ENCODE data around the gene CCDC200.
"Not testable (repeated sequence)": the region's sequence is repeated elsewhere in the genome, so short reads cannot be mapped to it uniquely, and the experiment has no call there.

CCDC200 gene

GRCh38 chr17:43228020-43228782 is at the start of gene CCDC200:
CCDC200 (minus strand) TSS chr17:43228623; CDS start chr17:43228554, 69 bp downstream.
- not testable (repeated sequence) for DNase-seq (ENCODE audit: low read depth)

DNA sequence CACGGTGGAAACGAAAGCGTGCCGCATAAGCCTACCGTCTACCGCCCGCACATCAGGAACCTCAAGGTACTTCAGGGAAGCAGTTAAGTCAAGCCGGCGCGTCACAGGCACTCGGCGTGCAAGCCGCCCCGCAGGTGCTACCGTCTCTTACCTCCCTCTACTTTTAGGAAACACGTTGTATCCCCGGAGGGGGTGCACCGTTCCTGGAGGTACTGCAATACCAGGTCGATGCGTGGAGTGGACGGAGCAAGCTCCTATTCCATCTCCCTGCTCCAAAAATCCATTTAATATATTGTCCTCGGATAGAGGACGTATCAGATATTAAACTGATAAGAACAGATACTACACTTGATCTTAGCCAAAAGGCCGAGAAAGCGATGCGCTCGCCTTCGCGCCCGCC is 44.5 kb upstream of the CCDC200 start:
- DNase-seq (ENCODE audit: low read depth): not testable (repeated sequence)

DNA sequence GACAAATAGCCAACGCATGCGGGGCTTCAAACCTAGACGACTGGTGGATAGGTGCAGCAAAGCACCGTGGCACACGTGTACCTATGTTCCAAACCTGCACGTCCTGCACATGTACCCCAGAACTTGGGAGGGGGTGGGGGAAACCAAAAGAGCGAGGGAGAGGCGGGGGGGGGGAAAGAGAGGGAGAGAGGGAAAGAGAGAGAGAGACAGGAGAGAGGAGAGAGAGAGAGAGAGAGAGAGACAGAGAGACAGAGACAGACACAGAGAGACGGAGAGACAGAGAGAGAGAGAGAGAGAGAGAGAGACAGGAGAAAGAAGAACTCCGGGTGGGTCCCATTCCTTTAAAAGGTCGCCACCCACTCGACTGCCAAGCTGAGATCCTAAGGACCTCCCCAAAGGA is 44.1 kb upstream of the CCDC200 start:
- not testable (repeated sequence) for DNase-seq (ENCODE audit: low read depth)

GRCh38 chr17:43270552-43271504 is 42.4 kb upstream of the CCDC200 start:
- DNase-seq (ENCODE audit: low read depth): not testable (repeated sequence)

DNA sequence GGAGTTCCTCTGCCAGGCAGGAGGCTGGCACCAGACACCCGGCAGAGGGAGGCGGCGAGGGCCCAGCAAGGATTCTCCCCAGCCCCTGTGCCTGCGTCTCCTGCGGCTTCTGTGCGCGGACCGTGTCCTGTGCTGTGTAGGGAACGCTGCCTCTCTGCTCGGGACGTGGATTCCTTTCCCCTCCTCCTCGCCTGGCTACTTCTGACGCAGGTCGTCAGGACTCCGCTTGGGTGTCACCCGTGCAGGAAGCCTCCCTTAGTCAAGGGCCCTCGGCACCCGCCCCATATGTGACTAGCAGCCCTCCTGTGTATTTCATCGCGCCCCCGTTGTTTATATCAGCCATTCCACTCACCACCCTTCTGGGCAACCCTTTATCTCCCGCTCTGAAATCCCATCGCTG is 18.0 kb upstream of the CCDC200 start:
- not testable (repeated sequence) for DNase-seq (ENCODE audit: low read depth)

GRCh38 chr17:43240596-43241352 is 12.4 kb upstream of the CCDC200 start:
- not testable (repeated sequence) for DNase-seq (ENCODE audit: low read depth)

DNA sequence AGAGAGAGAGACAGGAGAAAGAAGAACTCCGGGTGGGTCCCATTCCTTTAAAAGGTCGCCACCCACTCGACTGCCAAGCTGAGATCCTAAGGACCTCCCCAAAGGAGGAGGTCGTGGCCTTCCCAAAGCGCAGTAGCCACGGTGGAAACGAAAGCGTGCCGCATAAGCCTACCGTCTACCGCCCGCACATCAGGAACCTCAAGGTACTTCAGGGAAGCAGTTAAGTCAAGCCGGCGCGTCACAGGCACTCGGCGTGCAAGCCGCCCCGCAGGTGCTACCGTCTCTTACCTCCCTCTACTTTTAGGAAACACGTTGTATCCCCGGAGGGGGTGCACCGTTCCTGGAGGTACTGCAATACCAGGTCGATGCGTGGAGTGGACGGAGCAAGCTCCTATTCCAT is 11.2 kb upstream of the CCDC200 start:
- not testable (repeated sequence) for DNase-seq (ENCODE audit: low read depth)

GRCh38 chr17:43233877-43234276 is 5.5 kb upstream of the CCDC200 start, which contains the start of gene RNU2-1:
RNU2-1 (minus strand) TSS chr17:43233977.
- DNase-seq (ENCODE audit: low read depth): not testable (repeated sequence)

DNA sequence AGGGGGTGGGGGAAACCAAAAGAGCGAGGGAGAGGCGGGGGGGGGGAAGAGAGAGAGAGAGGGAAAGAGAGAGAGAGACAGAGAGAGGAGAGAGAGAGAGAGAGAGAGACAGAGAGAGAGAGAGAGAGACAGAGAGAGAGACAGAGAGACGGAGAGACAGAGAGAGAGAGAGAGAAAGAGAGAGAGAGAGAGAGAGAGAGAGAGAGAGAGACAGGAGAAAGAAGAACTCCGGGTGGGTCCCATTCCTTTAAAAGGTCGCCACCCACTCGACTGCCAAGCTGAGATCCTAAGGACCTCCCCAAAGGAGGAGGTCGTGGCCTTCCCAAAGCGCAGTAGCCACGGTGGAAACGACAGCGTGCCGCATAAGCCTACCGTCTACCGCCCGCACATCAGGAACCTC is 4.8 kb upstream of the CCDC200 start:
- not testable (repeated sequence) for DNase-seq (ENCODE audit: low read depth)

- DNase-seq (ENCODE audit: low read depth): not testable (repeated sequence)
These were observed 3.7 kb upstream of the CCDC200 start for GRCh38 chr17:43232021-43232699.

GRCh38 chr17:43231205-43232020 is 3.0 kb upstream of the CCDC200 start:
- DNase-seq (ENCODE audit: low read depth): not testable (repeated sequence)

DNA sequence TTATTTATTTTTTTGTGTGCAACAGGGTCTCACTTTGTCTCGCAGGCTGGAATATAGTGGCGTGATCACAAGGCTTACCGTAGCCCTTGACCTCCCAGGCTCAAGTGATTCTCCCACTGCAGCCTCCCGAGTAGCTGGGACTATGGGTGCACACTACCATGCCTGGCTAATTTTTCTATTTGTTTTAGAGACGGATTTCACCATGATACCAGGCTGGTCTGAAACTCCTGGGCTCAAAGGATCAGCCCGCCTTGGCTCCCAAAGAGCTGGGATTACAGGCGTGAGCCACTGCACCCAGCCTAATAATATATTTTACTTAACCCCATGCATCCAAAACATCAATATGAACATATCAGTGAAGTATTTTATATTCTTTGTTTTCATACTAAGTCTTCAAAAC is 2.0 kb downstream of the CCDC200 start:
- DNase-seq (ENCODE audit: low read depth): no peak

GRCh38 chr17:43224146-43224705 is 4.2 kb downstream of the CCDC200 start:
- DNase-seq (ENCODE audit: low read depth): no peak

DNA sequence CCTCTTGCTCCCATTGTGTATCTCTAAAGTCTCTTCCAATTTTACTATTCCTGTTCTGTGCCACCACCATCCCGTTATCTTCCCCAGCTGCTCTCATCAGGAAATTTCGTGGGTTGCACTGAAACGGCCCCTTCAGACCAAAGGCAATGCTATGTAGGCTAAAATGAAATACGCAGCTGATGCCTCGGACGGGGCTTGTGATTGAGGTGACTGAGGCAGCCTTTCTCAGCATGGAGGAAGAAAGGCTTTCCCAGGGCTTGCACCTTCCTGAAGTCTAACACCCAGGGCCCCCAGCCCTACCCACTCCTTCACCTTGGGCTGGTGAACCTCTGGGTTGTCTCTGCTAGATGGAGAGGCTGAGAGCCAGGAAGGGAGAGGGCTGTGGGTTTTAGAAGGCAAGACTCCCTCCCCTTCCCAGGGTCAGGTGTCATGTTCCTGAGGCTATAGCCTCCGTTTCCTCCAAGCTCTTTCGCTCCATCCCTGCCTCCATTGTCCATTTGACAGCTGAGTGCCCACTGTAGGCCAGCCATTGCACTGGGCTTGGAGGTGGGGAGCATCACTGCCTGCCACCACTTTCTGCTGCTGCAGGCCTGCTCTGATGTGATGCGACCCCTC is 7.8 kb downstream of the CCDC200 start:
- DNase-seq (ENCODE audit: low read depth): no peak

DNA sequence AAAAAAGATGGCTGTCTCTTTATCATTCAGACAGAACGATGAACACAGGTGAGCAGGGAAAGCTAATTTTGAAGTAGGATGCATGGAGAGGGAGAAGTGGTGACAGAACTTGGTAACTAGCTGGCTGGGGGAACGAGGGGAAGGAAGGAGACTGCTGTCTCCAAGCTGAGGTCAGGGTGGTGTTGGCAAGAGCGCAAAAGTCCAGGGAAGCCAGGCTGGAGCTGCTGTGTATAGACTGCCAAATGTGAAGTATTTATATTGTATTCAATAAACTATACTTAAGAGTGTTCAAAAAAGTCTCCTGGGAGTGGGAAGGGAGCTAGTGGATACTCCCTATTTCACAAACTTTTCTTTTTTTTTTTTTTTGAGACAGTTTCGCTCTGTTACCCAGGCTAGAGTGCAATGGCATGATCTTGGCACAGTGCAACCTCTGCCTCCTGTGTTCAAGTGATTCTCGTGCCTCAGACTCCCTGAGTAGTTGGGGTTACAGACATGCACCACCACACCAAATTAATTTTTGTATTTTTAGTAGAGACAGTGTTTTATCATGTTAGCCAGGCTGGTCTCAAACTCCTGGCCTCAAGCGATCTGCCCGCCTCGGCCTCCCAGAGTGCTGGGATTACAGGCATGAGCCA is 8.6 kb downstream of the CCDC200 start:
- no peak for DNase-seq (ENCODE audit: low read depth)

DNA sequence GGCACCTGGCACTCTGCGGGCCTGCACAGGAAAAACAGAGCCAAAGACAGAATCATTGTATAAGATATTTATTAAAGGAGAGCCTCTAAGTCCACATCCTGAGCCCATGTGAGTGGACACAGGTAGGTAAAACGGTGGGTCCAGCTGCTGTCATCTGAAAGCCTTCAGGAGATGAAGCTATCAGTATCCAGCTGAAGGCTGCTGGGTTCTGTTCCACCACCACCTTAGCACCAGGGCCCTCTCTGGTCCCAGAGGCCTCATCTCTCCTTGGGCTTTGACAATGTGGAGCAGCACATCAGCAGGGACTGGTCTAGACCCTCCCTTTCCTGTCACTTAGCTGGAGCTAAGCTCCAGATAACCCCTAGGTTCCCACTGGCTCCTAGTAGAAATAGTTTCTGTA is 9.4 kb downstream of the CCDC200 start:
- DNase-seq (ENCODE audit: low read depth): no peak

DNA sequence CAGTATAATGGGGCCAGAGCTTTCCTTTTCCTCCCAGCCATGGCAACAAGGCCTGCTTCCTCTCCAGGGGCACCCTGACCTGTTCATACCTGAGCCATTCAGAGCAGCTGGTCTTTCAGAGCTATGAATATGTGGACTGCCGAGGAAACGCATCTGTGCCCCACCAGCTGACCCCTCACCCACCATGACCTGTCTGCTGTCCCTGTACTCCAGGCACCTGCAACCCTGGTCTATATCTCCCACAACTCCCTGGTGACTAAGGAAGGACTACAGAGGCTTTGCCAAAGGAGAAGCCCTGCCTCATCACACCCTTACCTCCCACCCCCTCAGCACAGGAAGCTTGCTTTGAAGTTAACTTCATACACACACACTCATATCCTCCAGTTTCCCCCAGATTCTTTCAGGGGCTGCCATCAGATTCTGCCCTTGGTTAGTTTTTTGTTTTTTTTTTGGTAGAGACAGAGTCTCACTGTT is 10.8 kb downstream of the CCDC200 start:
- no peak for DNase-seq (ENCODE audit: low read depth)

- no peak for DNase-seq (ENCODE audit: low read depth)
These were observed 11.4 kb downstream of the CCDC200 start for GRCh38 chr17:43216762-43217613.

All from fibroblast of the conjunctiva (primary cell).